HT-29 (cell line): Measurements from ENCODE around the gene TSR2. TPM values are rescaled to one million over a fixed set of nuclear protein-coding genes. Genes with fewer than 3 reads are reported as not detected.

Experiments used
- DNase-seq: peaks from one replicate; pipeline ENCODE4 v3.0.0-alpha.2; 2015; ENCODE audit warnings: low spot score
- total RNA-seq: library from RNA; depleted of rRNA; stranded (reverse); fragments of >200 nt; shearing (Covaris generic); gene quantifications from 2 replicates; pipeline ENCODE4 v1.2.3, GENCODE V29; 2014; rRNA removed

Gene TSR2
- total RNA-seq = 25.4 and 28.7 TPM in 2 replicates

- peak; percentile 78 for DNase-seq
These were observed at the start of gene TSR2 for GRCh38 chrX:54439960-54440871. TSR2 (plus strand) TSS chrX:54440404; CDS start chrX:54440422, 18 bp downstream.

GRCh38 chrX:54397113-54397512 lies 43.1 kb upstream of the TSR2 start:
- no peak for DNase-seq

GRCh38 chrX:54407266-54407665 lies 32.9 kb upstream of the TSR2 start:
- no peak for DNase-seq

- DNase-seq = no peak
These were observed 28.5 kb upstream of the TSR2 start for GRCh38 chrX:54411732-54412131.

GRCh38 chrX:54413753-54414152 lies 26.5 kb upstream of the TSR2 start:
- DNase-seq = no peak

GRCh38 chrX:54415534-54416350 lies 24.5 kb upstream of the TSR2 start:
- DNase-seq = no peak

- no peak for DNase-seq
These were observed 23.2 kb upstream of the TSR2 start for GRCh38 chrX:54416965-54417364.

- DNase-seq = no peak
These were observed 20.5 kb upstream of the TSR2 start for GRCh38 chrX:54419559-54420302.

GRCh38 chrX:54422168-54422567 lies 18.0 kb upstream of the TSR2 start:
- no peak for DNase-seq

GRCh38 chrX:54423161-54423888 lies 16.9 kb upstream of the TSR2 start:
- DNase-seq = no peak

GRCh38 chrX:54427837-54428424 lies 12.3 kb upstream of the TSR2 start:
- no peak for DNase-seq

- no peak for DNase-seq
These were observed 9.7 kb upstream of the TSR2 start for GRCh38 chrX:54430519-54430918.

- DNase-seq = no peak
These were observed 5.1 kb upstream of the TSR2 start for GRCh38 chrX:54435121-54435520.

GRCh38 chrX:54442790-54443189 lies 2.6 kb downstream of the TSR2 start:
- no peak for DNase-seq

GRCh38 chrX:54444752-54445151 lies 4.5 kb downstream of the TSR2 start:
- DNase-seq = no peak

GRCh38 chrX:54446084-54446483 lies 5.9 kb downstream of the TSR2 start:
- DNase-seq = no peak

- DNase-seq = peak; percentile 42
These were observed 7.3 kb downstream of the TSR2 start for GRCh38 chrX:54447461-54447860.

GRCh38 chrX:54449929-54450328 lies 9.7 kb downstream of the TSR2 start:
- no peak for DNase-seq

- peak; percentile 33 for DNase-seq
These were observed 12.7 kb downstream of the TSR2 start for GRCh38 chrX:54452920-54453319.

- no peak for DNase-seq
These were observed 30.0 kb downstream of the TSR2 start for GRCh38 chrX:54470054-54470760.
